Hepatocyte (in vitro differentiated cells): Measurements from ENCODE around the gene TM6SF1. TPM values are rescaled to one million over a fixed set of nuclear protein-coding genes. Genes with fewer than 3 reads are reported as not detected.

Experiments used
- DNase-seq: peaks from one replicate; pipeline ENCODE4 v3.0.0-alpha.2; 2016; ENCODE audit warnings: low spot score
- H2AFZ ChIP-seq: fragments of 200-600 bp; sonication (generic); 2 replicates; pipeline ENCODE4 v1.6.0; 2016; ENCODE audit warnings: antibody characterized with exemption, mild to moderate bottlenecking
- H3K27ac ChIP-seq: fragments of 200-600 bp; sonication (generic); 2 replicates; pipeline ENCODE4 v1.5.1; 2016; ENCODE audit warnings: mild to moderate bottlenecking
- H3K27me3 ChIP-seq: fragments of 200-600 bp; sonication (generic); 2 replicates; pipeline ENCODE4 v1.6.1; 2016
- H3K36me3 ChIP-seq: fragments of 200-600 bp; sonication (generic); replicated peaks from 2 replicates; pipeline ENCODE4 v1.5.1; 2016; ENCODE audit warnings: low read depth; ENCODE audit not compliant: insufficient read depth
- H3K4me1 ChIP-seq: fragments of 200-600 bp; sonication (generic); 2 replicates; pipeline ENCODE4 v1.5.1; 2016; ENCODE audit warnings: mild to moderate bottlenecking, moderate library complexity; ENCODE audit not compliant: insufficient read depth
- H3K4me2 ChIP-seq: fragments of 200-600 bp; sonication (generic); 2 replicates; pipeline ENCODE4 v1.6.0; 2016
- H3K4me3 ChIP-seq: fragments of 200-600 bp; sonication (generic); 2 replicates; pipeline ENCODE4 v1.5.1; 2016; ENCODE audit warnings: mild to moderate bottlenecking
- H3K79me2 ChIP-seq: fragments of 200-600 bp; sonication (generic); 2 replicates; pipeline ENCODE4 v1.6.0; 2017; ENCODE audit warnings: mild to moderate bottlenecking
- H3K9me2 ChIP-seq: fragments of 200-600 bp; sonication (generic); replicated peaks from 2 replicates; pipeline ENCODE4 v1.6.0; 2017; ENCODE audit warnings: mild to moderate bottlenecking; ENCODE audit not compliant: insufficient read depth
- H3K9me3 ChIP-seq: fragments of 200-600 bp; sonication (generic); 2 replicates; pipeline ENCODE4 v1.5.1; 2016; ENCODE audit warnings: low read depth, mild to moderate bottlenecking
- H4K20me1 ChIP-seq: fragments of 200-600 bp; sonication (generic); 2 replicates; pipeline ENCODE4 v1.6.0; 2016; ENCODE audit warnings: mild to moderate bottlenecking; ENCODE audit not compliant: insufficient read depth, poor library complexity, severe bottlenecking
- EZH2 ChIP-seq: fragments of 200-600 bp; sonication (generic); IDR thresholded peaks from 2 replicates; pipeline ENCODE4 v1.6.1; 2016; ENCODE audit warnings: antibody characterized with exemption, mild to moderate bottlenecking, borderline replicate concordance
- EZH2phosphoT487 ChIP-seq: fragments of 200-600 bp; sonication (generic); IDR thresholded peaks from one replicate; pipeline ENCODE4 v1.6.1; 2018; ENCODE audit warnings: antibody characterized with exemption, mild to moderate bottlenecking, low read depth, moderate library complexity; ENCODE audit not compliant: unreplicated experiment, severe bottlenecking
- WGBS: methylation state at CpG from one replicate; pipeline ENCODE4 v1.1.6; 2016; ENCODE audit warnings: low lambda C conversion rate; ENCODE audit errors: missing lambda C conversion rate; 5-methylcytosine and 5-hydroxymethylcytosine counted together
- polyA plus RNA-seq: library from polyadenylated mRNA; unstranded; fragments of >200 nt; fragmentation: Nextera tagmentation; extraction: Ambion mirVana; gene quantifications from 2 replicates; pipeline ENCODE4 v1.2.1, GENCODE V29; 2016
- total RNA-seq: library from RNA; depleted of rRNA; stranded (reverse); fragments of >200 nt; gene quantifications from 2 replicates; pipeline ENCODE4 v1.2.3, GENCODE V29; 2014
- TF ChIP-seq, protein P1 (sequence below): fragments of 200-600 bp; sonication (generic); IDR thresholded peaks from 2 replicates; pipeline ENCODE4 v1.5.1; 2016; ENCODE audit warnings: antibody characterized with exemption, mild to moderate bottlenecking; ENCODE audit not compliant: poor library complexity

The TM6SF1 gene
- total and polyA plus RNA-seq, 2 experiments from 2014 or later, result 0.20 to 0.35 TPM

DNA sequence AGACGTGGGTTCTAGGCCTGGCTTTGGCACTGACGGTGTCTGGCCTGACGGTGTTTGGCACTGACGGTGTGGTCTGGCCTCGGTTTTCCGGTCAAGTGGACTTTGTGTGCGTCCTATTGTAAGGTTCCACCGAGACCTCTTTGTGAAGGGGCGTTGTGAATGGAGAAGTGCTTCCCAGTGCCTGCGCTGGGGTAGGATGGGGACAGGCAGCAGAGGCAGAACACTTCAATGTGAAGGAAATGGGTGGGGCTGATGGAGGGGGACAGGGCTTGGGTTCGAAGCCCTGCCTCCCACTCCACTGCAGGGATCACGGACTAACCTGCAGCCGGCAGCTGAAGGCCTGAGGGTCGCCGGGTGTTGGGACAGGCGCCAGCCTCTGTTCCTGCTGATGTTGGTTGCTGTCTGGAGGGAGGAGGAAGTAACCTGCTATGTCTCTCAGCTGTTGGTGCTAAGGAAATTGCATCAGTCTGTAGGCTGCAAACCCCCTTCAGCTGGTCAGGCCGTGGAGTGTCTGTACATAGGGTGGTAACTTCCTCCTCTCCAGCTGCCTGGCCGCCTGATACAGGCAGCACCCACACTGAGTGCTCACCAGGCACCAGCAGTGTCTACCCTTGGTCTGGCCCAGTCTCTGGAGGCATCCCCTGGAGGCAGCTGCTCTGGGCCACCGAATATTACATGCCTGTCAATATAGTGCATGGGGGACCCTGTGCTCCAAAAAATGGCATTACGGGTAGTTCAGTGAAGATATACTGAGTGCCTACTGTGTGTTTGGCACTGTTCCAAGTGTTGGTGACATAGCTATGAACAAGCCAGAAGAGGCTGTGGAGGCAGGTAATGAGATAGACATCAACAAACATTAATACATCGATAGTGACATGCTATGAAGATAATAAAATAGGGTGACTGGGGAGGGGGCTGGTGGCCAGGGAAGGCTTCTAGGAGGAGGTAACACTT is 1.1 kb downstream of the TM6SF1 start:
- Histone ChIP-seq H3K4me2 (no peak overlapping the region), H3K9me3 (no peaks in the 10 kb centered on the region), H4K20me1 (no peaks in the 10 kb centered on the region), H3K27ac (no peak overlapping the region), H3K9me2 (no peaks in the 10 kb centered on the region), H3K79me2 (no peaks in the 10 kb centered on the region), H3K4me1 (no peaks in the 10 kb centered on the region), H2AFZ (no peak overlapping the region), H3K27me3 (peaks cover 56% of the 10 kb centered on the region), H3K4me3 (no peak overlapping the region), H3K36me3 (no peaks in the 10 kb centered on the region)
- 76% methylated on average over 21 of the region's 21 CpGs for WGBS
- DNase-seq, result no peak
- TF ChIP-seq EZH2, result no peak
- TF ChIP-seq EZH2phosphoT487, result no peak
- TF ChIP-seq, protein P1, sequence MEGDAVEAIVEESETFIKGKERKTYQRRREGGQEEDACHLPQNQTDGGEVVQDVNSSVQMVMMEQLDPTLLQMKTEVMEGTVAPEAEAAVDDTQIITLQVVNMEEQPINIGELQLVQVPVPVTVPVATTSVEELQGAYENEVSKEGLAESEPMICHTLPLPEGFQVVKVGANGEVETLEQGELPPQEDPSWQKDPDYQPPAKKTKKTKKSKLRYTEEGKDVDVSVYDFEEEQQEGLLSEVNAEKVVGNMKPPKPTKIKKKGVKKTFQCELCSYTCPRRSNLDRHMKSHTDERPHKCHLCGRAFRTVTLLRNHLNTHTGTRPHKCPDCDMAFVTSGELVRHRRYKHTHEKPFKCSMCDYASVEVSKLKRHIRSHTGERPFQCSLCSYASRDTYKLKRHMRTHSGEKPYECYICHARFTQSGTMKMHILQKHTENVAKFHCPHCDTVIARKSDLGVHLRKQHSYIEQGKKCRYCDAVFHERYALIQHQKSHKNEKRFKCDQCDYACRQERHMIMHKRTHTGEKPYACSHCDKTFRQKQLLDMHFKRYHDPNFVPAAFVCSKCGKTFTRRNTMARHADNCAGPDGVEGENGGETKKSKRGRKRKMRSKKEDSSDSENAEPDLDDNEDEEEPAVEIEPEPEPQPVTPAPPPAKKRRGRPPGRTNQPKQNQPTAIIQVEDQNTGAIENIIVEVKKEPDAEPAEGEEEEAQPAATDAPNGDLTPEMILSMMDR, result no peak

DNA sequence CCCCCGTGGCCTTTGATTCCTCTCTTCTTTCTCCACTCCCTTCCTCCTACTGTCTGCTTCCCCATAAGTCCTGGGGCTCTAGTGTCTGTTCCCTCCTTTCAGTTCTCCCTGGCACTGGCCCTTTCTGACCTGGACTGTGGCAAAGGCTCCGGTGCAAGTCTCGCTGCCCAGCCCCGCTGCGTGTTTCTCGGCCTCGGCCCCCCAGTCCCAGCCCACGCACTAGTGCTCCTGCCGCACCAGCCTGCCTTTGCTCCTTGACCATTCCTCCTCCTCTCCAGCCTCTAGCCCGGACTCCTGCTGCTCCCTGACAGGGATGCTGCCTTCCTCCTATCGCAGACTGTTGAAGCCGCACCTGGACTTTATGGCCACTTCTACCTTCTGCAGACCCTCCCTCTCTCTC is 2.1 kb downstream of the TM6SF1 start:
- no peak overlapping the region for H2AFZ ChIP-seq
- H3K36me3 ChIP-seq, result no peaks in the 10 kb centered on the region
- TF ChIP-seq EZH2 (no peak), EZH2phosphoT487 (no peak)
- TF ChIP-seq, protein P1, result no peak
- no peaks in the 10 kb centered on the region for H3K9me2 ChIP-seq
- whole genome bisulfite sequencing, result 96% methylated on average over 12 of the region's 12 CpGs
- no peaks in the 10 kb centered on the region for H3K79me2 ChIP-seq
- peaks cover 48% of the 10 kb centered on the region for H3K27me3 ChIP-seq
- no peak overlapping the region for H3K4me3 ChIP-seq
- H3K4me2 ChIP-seq, result no peak overlapping the region
- H3K9me3 ChIP-seq, result no peaks in the 10 kb centered on the region
- no peak overlapping the region for H3K27ac ChIP-seq
- no peaks in the 10 kb centered on the region for H4K20me1 ChIP-seq
- no peaks in the 10 kb centered on the region for H3K4me1 ChIP-seq
- DNase-seq, result no peak

DNA sequence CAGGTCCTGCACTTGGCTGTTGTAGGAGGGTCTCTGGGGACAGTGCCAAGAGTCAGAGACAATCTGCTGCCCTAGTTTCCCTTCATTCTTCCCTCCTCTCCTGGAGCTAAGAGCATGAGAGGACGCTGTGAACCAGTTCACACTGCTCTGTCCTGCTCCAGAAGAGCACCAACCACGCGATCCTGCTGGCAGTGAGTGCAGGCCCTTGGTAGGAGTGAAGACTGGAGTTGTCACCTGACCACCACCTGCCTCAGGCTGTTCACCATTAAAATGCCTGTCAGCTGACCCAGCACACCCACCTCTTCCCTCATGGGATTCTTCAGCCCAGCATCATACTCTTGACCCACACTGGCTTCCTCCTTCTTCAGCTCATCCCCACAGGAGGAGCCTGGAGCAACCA is 2.9 kb downstream of the TM6SF1 start:
- no peaks in the 10 kb centered on the region for H3K9me3 ChIP-seq
- TF ChIP-seq EZH2, result no peak
- TF ChIP-seq, protein P1, result no peak
- H3K4me2 ChIP-seq, result no peak overlapping the region
- H3K36me3 ChIP-seq, result no peaks in the 10 kb centered on the region
- WGBS, result 81% methylated on average over 3 of the region's 3 CpGs
- peaks cover 48% of the 10 kb centered on the region for H3K27me3 ChIP-seq
- no peaks in the 10 kb centered on the region for H4K20me1 ChIP-seq
- no peaks in the 10 kb centered on the region for H3K4me1 ChIP-seq
- H2AFZ ChIP-seq, result no peak overlapping the region
- no peak for DNase-seq
- no peak overlapping the region for H3K27ac ChIP-seq
- H3K79me2 ChIP-seq, result no peaks in the 10 kb centered on the region
- no peaks in the 10 kb centered on the region for H3K9me2 ChIP-seq
- no peak overlapping the region for H3K4me3 ChIP-seq
